Karpas-422 (cell line): ENCODE results near the gene SCART1. TPM values are rescaled to one million over a fixed set of nuclear protein-coding genes. Genes with fewer than 3 reads are reported as not detected.
"Not testable (repeated sequence)": the region's sequence is repeated elsewhere in the genome, so short reads cannot be mapped to it uniquely, and the experiment has no call there.

Experiments
- DNase-seq: peaks from one replicate; pipeline ENCODE4 v3.0.0-alpha.2; 2015
- H2AFZ ChIP-seq: fragments of 200-600 bp; sonication (generic); 2 replicates; pipeline ENCODE4 v1.6.1; 2014; ENCODE audit warnings: antibody characterized with exemption, low read length, mixed read lengths
- H3K27ac ChIP-seq: fragments of 200-600 bp; sonication (generic); 2 replicates; pipeline ENCODE4 v1.5.1; 2014; ENCODE audit warnings: mild to moderate bottlenecking, low read length, moderate library complexity
- H3K27me3 ChIP-seq: fragments of 200-600 bp; sonication (generic); 2 replicates; pipeline ENCODE4 v1.6.1; 2014; ENCODE audit warnings: low read length, mixed read lengths
- H3K36me3 ChIP-seq: fragments of 200-600 bp; sonication (generic); 2 replicates; pipeline ENCODE4 v1.6.1; 2014; ENCODE audit warnings: low read length, mixed read lengths; ENCODE audit not compliant: insufficient read depth
- H3K4me1 ChIP-seq: fragments of 200-600 bp; sonication (generic); 2 replicates; pipeline ENCODE4 v1.6.1; 2014; ENCODE audit warnings: mild to moderate bottlenecking, low read length, mixed read lengths
- H3K4me2 ChIP-seq: fragments of 200-600 bp; sonication (generic); 2 replicates; pipeline ENCODE4 v1.6.1; 2014; ENCODE audit warnings: low read length, low read depth, mild to moderate bottlenecking; ENCODE audit not compliant: poor library complexity, severe bottlenecking
- H3K4me3 ChIP-seq: fragments of 200-600 bp; sonication (generic); 2 replicates; pipeline ENCODE4 v1.5.1; 2014; ENCODE audit warnings: mild to moderate bottlenecking, antibody characterized with exemption, low read length, mixed read lengths
- H3K79me2 ChIP-seq: fragments of 200-600 bp; sonication (generic); 2 replicates; pipeline ENCODE4 v1.6.1; 2014; ENCODE audit warnings: mild to moderate bottlenecking, low read length, mixed read lengths
- H3K9ac ChIP-seq: fragments of 200-600 bp; sonication (generic); 2 replicates; pipeline ENCODE4 v1.6.0; 2014; ENCODE audit warnings: low read length
- H3K9me2 ChIP-seq: fragments of 200-600 bp; sonication (generic), shearing (Covaris generic); replicated peaks from 2 replicates; pipeline ENCODE4 v1.6.0; 2014; ENCODE audit warnings: mild to moderate bottlenecking, low read length, moderate library complexity; ENCODE audit not compliant: insufficient read depth
- H3K9me3 ChIP-seq: fragments of 300-700, 200-600 bp; sonication (generic); 2 replicates; pipeline ENCODE4 v1.6.1; 2014; ENCODE audit warnings: low read length, mixed read lengths
- H4K20me1 ChIP-seq: fragments of 200-600 bp; sonication (generic); 2 replicates; pipeline ENCODE4 v1.6.1; 2014; ENCODE audit warnings: mild to moderate bottlenecking, antibody characterized with exemption, low read length, low read depth; ENCODE audit not compliant: insufficient read depth
- total RNA-seq: library from RNA; depleted of rRNA; stranded (reverse); fragments of >200 nt; shearing (Covaris generic); gene quantifications from 2 replicates; pipeline ENCODE4 v1.2.3, GENCODE V29; 2014; ENCODE audit warnings: low replicate concordance

Gene SCART1
- total RNA-seq, 1 experiment from 2014 or later = 7.0 TPM

- H3K27ac ChIP-seq, H3K36me3 ChIP-seq, H3K4me3 ChIP-seq, H4K20me1 ChIP-seq, H3K4me2 ChIP-seq, DNase-seq, H3K79me2 ChIP-seq, H3K9ac ChIP-seq, H2AFZ ChIP-seq, H3K27me3 ChIP-seq, H3K9me2 ChIP-seq, H3K4me1 ChIP-seq: not testable (repeated sequence)
- peaks cover 20% of the 10 kb centered on the region; the same call in 1 of the 2 replicates for H3K9me3 ChIP-seq
These were observed 12.4 kb upstream of the SCART1 start for GRCh38 chr10:133441356-133441755.

- Histone ChIP-seq H3K27ac (no peak overlapping the region), H3K9me3 (peaks cover 24% of the 10 kb centered on the region), H3K4me2 (no peak overlapping the region), H3K4me1 (no peaks in the 10 kb centered on the region), H3K4me3 (no peak overlapping the region), H3K36me3 (no peaks in the 10 kb centered on the region), H3K9ac (no peak overlapping the region), H3K9me2 (no peaks in the 10 kb centered on the region), H2AFZ (no peak overlapping the region), H4K20me1 (no peaks in the 10 kb centered on the region), H3K27me3 (no peaks in the 10 kb centered on the region), H3K79me2 (no peaks in the 10 kb centered on the region)
- no peak for DNase-seq
These were observed 12.0 kb upstream of the SCART1 start for GRCh38 chr10:133441780-133442179.

- Histone ChIP-seq H3K27ac (no peak overlapping the region), H3K4me3 (no peak overlapping the region), H3K9me2 (no peaks in the 10 kb centered on the region), H3K4me1 (no peaks in the 10 kb centered on the region), H3K9ac (no peak overlapping the region), H3K27me3 (no peaks in the 10 kb centered on the region), H3K9me3 (peaks cover 28% of the 10 kb centered on the region), H3K79me2 (no peaks in the 10 kb centered on the region), H4K20me1 (no peaks in the 10 kb centered on the region), H3K4me2 (no peak overlapping the region), H2AFZ (no peak overlapping the region), H3K36me3 (no peaks in the 10 kb centered on the region)
- no peak for DNase-seq
These were observed 11.4 kb upstream of the SCART1 start for GRCh38 chr10:133442191-133442966.

GRCh38 chr10:133442967-133443924 is 10.5 kb upstream of the SCART1 start:
- no peak overlapping the region for H3K4me3 ChIP-seq
- no peaks in the 10 kb centered on the region for H4K20me1 ChIP-seq
- H3K79me2 ChIP-seq = no peaks in the 10 kb centered on the region
- H3K36me3 ChIP-seq = no peaks in the 10 kb centered on the region
- no peaks in the 10 kb centered on the region for H3K9me2 ChIP-seq
- no peak for DNase-seq
- no peak overlapping the region for H3K4me2 ChIP-seq
- H3K9ac ChIP-seq = no peak overlapping the region
- H3K27me3 ChIP-seq = no peaks in the 10 kb centered on the region
- no peak overlapping the region for H2AFZ ChIP-seq
- no peaks in the 10 kb centered on the region for H3K4me1 ChIP-seq
- H3K9me3 ChIP-seq = peaks cover 37% of the 10 kb centered on the region
- no peak overlapping the region for H3K27ac ChIP-seq

- H3K27ac ChIP-seq = no peak overlapping the region
- H3K36me3 ChIP-seq = no peaks in the 10 kb centered on the region
- no peak overlapping the region for H3K4me3 ChIP-seq
- H3K9me3 ChIP-seq = peaks cover 43% of the 10 kb centered on the region
- H4K20me1 ChIP-seq = no peaks in the 10 kb centered on the region
- H3K27me3 ChIP-seq = no peaks in the 10 kb centered on the region
- H3K79me2 ChIP-seq = no peaks in the 10 kb centered on the region
- no peak for DNase-seq
- no peak overlapping the region for H2AFZ ChIP-seq
- no peaks in the 10 kb centered on the region for H3K4me1 ChIP-seq
- no peak overlapping the region for H3K9ac ChIP-seq
- no peaks in the 10 kb centered on the region for H3K9me2 ChIP-seq
- no peak overlapping the region for H3K4me2 ChIP-seq
These were observed 9.1 kb upstream of the SCART1 start for GRCh38 chr10:133444342-133445267.

GRCh38 chr10:133445268-133445732 is 8.4 kb upstream of the SCART1 start:
- no peak overlapping the region for H3K9ac ChIP-seq

GRCh38 chr10:133445751-133446708 is 7.7 kb upstream of the SCART1 start:
- Histone ChIP-seq H4K20me1 (no peaks in the 10 kb centered on the region), H3K4me1 (no peaks in the 10 kb centered on the region), H3K79me2 (no peaks in the 10 kb centered on the region), H3K9me2 (no peaks in the 10 kb centered on the region), H2AFZ (no peak overlapping the region), H3K9me3 (peaks cover 43% of the 10 kb centered on the region), H3K9ac (no peak overlapping the region), H3K36me3 (no peaks in the 10 kb centered on the region), H3K4me3 (no peak overlapping the region), H3K4me2 (no peak overlapping the region), H3K27ac (no peak overlapping the region), H3K27me3 (no peaks in the 10 kb centered on the region)
- no peak for DNase-seq

More at GRCh38 chr10:133445268-133445732, 8.4 kb upstream of the SCART1 start:
- DNase-seq = no peak
- no peaks in the 10 kb centered on the region for H3K36me3 ChIP-seq
- H4K20me1 ChIP-seq = no peaks in the 10 kb centered on the region
- peaks cover 43% of the 10 kb centered on the region for H3K9me3 ChIP-seq
- no peaks in the 10 kb centered on the region for H3K9me2 ChIP-seq
- no peaks in the 10 kb centered on the region for H3K79me2 ChIP-seq
- H3K4me3 ChIP-seq = no peak overlapping the region
- no peak overlapping the region for H3K4me2 ChIP-seq
- H3K4me1 ChIP-seq = no peaks in the 10 kb centered on the region
- H3K27ac ChIP-seq = no peak overlapping the region
- no peaks in the 10 kb centered on the region for H3K27me3 ChIP-seq
- H2AFZ ChIP-seq = no peak overlapping the region
